Thyroid gland (tissue), 4 donors: ENCODE measurements around the gene AFF3.

Experiments used
- CTCF ChIP-seq, 6 experiments: fragments of 200-600 bp in 3 of 6; fragments of 450-650 bp in 3 of 6; sonication (generic) in 3 of 6; IDR thresholded peaks; one replicate each; pipeline ENCODE4 v1.5.1; 2016 to 2019; ENCODE audit warnings: antibody characterized with exemption in 6 of 6, mild to moderate bottlenecking in 2 of 6, inconsistent platforms in 1 of 6, moderate library complexity in 1 of 6
- POLR2A ChIP-seq, 2 donors: fragments of 450-650 bp; IDR thresholded peaks; one replicate each; pipeline ENCODE4 v1.6.1; 2017; ENCODE audit warnings: antibody characterized with exemption in 2 of 2, mild to moderate bottlenecking in 2 of 2, moderate library complexity in 1 of 2

GRCh38 chr2:99880148-99880963, 262.0 kb downstream of the AFF3 start:
- TF ChIP-seq CTCF (IDR thresholded peaks at IDR 0.05): no peak
- no peak for TF ChIP-seq POLR2A (IDR thresholded peaks at IDR 0.05)
